ENCODE results near the gene FUZ. TPM values are rescaled to one million over a fixed set of nuclear protein-coding genes. Genes with fewer than 3 reads are reported as not detected.

Gene FUZ
- total and polyA plus RNA-seq, 2 of the 4 experiments (the other 2 are of a cell fraction): 12.1 to 14.3 TPM

DNA sequence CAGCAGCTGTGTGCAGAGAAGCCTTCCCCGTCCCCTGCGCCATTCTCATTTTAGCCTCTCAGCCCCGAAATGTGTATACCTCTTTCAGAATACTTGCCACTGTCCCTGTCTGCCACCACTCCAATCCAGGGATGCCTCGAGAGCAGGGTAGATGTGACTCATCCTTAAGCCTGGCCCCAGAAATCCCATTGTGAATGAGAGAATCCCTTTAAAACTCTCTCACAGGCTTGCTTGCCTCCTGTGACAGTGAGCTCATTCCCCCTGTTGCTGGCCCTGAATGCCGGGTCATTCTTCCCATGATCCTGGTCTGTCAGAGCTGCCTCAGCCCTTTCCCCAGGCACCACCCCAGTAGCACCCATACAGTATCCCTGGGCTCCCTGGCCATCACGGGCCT is 36.7 kb downstream of the FUZ start (continued):
- TF ChIP-seq SMC3 (IDR thresholded peaks at IDR 0.05; ENCODE audit: low read depth, low read length) (no peak), RAD21 (IDR thresholded peaks at IDR 0.05; ENCODE audit: low read length) (no peak), RCOR1 (IDR thresholded peaks at IDR 0.05; ENCODE audit: insufficient replicate concordance, low read length) (no peak)

DNA sequence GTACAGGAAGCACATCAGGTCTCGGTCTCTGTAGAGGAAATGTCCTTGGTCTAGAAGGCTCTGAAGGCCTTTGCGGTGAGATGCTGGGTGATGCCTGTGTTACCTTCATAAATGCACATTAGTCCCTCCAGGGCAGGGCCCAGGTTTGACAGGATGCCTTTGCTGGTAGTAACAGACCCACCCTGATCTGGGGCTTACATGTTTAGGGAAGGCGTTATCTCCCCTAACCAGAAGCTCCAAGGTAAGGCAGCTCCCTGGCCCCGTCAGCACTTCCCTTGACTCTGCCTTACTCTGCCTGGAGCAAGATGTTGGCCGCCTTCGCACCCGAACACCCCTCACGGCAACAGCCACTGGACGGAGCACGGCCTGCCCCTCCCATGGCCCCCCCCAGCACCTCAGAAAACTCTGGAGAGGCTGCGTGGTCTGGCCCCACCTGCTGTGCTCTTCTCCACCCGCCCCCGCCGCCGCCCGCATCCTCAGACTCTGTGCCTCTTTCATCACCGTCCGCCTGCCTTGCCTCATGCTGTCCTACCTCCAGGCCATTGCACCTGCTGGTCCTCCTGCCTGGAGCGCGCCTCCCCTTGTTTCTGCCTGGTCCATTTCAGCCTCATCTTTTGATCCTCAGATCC is 37.2 kb downstream of the FUZ start:
- intact Hi-C loops (cut with micrococcal nuclease): no loop called here
- H4K8ac ChIP-seq (ENCODE audit: low read depth in 2 of 2, low read length in 2 of 2): no peak overlapping the region

More for the DNA sequence above, 37.2 kb downstream of the FUZ start:
- in situ Hi-C loops (cut with MboI; ENCODE audit: low sequenced_read_pairs): no loop called here
- Histone ChIP-seq H3K79me1 (ENCODE audit: low read depth in 1 of 2, low read length in 2 of 2) (peaks cover 38 to 78% of the 10 kb centered on the region in 2 experiments), H3K18ac (ENCODE audit: low read depth, low read length) (no peak overlapping the region), H3K23ac (ENCODE audit: low read depth, low read length) (no peak overlapping the region), H2BK20ac (ENCODE audit: low read depth, low read length) (no peak overlapping the region), H2AFZ (replicated peaks; ENCODE audit: low read length, poor library complexity) (no peak overlapping the region), H3K27me3 (ENCODE audit: control insufficient read depth, insufficient read depth, low read length) (no peaks in the 10 kb centered on the region), H3K9me1 (ENCODE audit: insufficient read depth, low read length) (peaks cover 16% of the 10 kb centered on the region; the same call in 1 of the 2 replicates), H4K5ac (ENCODE audit: low read depth, low read length) (no peak overlapping the region), H2BK15ac (ENCODE audit: low read depth, low read length) (no peak overlapping the region), H3K56ac (ENCODE audit: extremely low read depth, insufficient read depth, low read length) (no peak overlapping the region), H4K20me1 (ENCODE audit: insufficient read depth, low read length) (peaks cover 55% of the 10 kb centered on the region), H2AK9ac (replicated peaks; ENCODE audit: low read depth, low read length, poor library complexity) (no peak overlapping the region), H4K91ac (ENCODE audit: insufficient read depth, low read depth, low read length) (no peak overlapping the region), H3K9ac (ENCODE audit: low read depth, low read length) (no peak overlapping the region), H3K4me1 (ENCODE audit: control insufficient read depth, insufficient read depth, low read length) (no peaks in the 10 kb centered on the region), H2AK5ac (ENCODE audit: low read depth, low read length) (no peak overlapping the region), H2BK5ac (ENCODE audit: low read depth, low read length, poor library complexity, severe bottlenecking) (no peak overlapping the region), H3K4me2 (ENCODE audit: low read depth, low read length) (no peak overlapping the region), H3K4me3 (ENCODE audit: insufficient read depth, low read depth, low read length) (no peak overlapping the region), H3K14ac (replicated peaks; ENCODE audit: low read depth, low read length) (no peak overlapping the region), H3K9me3 (ENCODE audit: control insufficient read depth, insufficient read depth, low read length) (no peaks in the 10 kb centered on the region), H3K36me3 (ENCODE audit: control insufficient read depth, insufficient read depth, low read length) (peaks cover 20% of the 10 kb centered on the region), H2BK120ac (ENCODE audit: low read depth, low read length) (no peak overlapping the region), H3K4ac (ENCODE audit: low read depth, low read length) (no peak overlapping the region), H3K27ac (ENCODE audit: insufficient read depth, low read length) (no peak overlapping the region)
- ChIA-PET CTCF (no interaction called here), POLR2A (ENCODE audit: unreplicated experiment) (no interaction called here)
- DNase-seq: no peak
- ATAC-seq (ENCODE audit: low read depth): no peak
- dilution Hi-C loops (cut with HindIII; ENCODE audit: low sequenced_read_pairs, unreplicated experiment): no loop called here
- TF ChIP-seq POLR2A (IDR thresholded peaks at IDR 0.05; ENCODE audit: low read depth, low read length): no peak
- 97% methylated on average over 7 of the region's 20 CpGs; no CpG with 5 or more reads in 1 of the 2 experiments for WGBS, 2 experiments (ENCODE audit: extremely low coverage in 2 of 2, insufficient read length in 1 of 2)
- BruUV-seq (replicated peaks): no TSS peak

Data from IMR-90 (cell line).